HL-60 (cell line): ENCODE measurements around the gene MCCD1.

Experiments
- DNase-seq, 2 experiments: peaks; one replicate each; pipeline ENCODE4 v3.0.0-alpha.2; 2010 to 2020; ENCODE audit warnings: low read depth in 1 of 2, low spot score in 1 of 2
- H3K27ac ChIP-seq: fragments of 250-450 bp; sonication (Bioruptor Pico); replicated peaks from 2 replicates; pipeline ENCODE4 v1.5.1; 2020; ENCODE audit warnings: mild to moderate bottlenecking, moderate library complexity
- H3K27me3 ChIP-seq: fragments of 250-450 bp; sonication (Bioruptor Pico); 2 replicates; pipeline ENCODE4 v1.5.1; 2021; ENCODE audit warnings: mild to moderate bottlenecking, moderate library complexity; ENCODE audit not compliant: insufficient read depth, poor library complexity, severe bottlenecking
- H3K4me3 ChIP-seq: replicated peaks from 2 replicates; pipeline ENCODE4 v1.5.1; 2011; ENCODE audit warnings: mild to moderate bottlenecking, control low read depth, low read length; ENCODE audit not compliant: insufficient read depth
- CTCF ChIP-seq: IDR thresholded peaks from one replicate; pipeline ENCODE4 v1.5.1; 2011; ENCODE audit warnings: low read length, control low read depth, inconsistent platforms; ENCODE audit not compliant: insufficient read depth
- GABPA ChIP-seq: IDR thresholded peaks from 2 replicates; pipeline ENCODE4 v1.6.1; 2012; ENCODE audit warnings: low read depth
- POLR2AphosphoS5 ChIP-seq: IDR thresholded peaks from 2 replicates; pipeline ENCODE4 v1.6.1; 2012; ENCODE audit warnings: low read depth
- REST ChIP-seq: IDR thresholded peaks from 2 replicates; pipeline ENCODE4 v1.6.1; 2012; ENCODE audit warnings: low read depth; ENCODE audit not compliant: insufficient replicate concordance
- SPI1 ChIP-seq: IDR thresholded peaks from 2 replicates; pipeline ENCODE4 v1.6.1; 2012; ENCODE audit warnings: low read depth, mild to moderate bottlenecking, borderline replicate concordance

MCCD1 gene

GRCh38 chr6:31529329-31530150 is 778 bp downstream of the MCCD1 start:
- H3K4me3 ChIP-seq = no peak overlapping the region
- H3K27me3 ChIP-seq = no peaks in the 10 kb centered on the region
- TF ChIP-seq CTCF = no peak
- peak; percentile 77; the same call in 1 of the 2 replicates for TF ChIP-seq POLR2AphosphoS5
- no peak overlapping the region for H3K27ac ChIP-seq
- DNase-seq = no peak

GRCh38 chr6:31530659-31531058 is 1.9 kb downstream of the MCCD1 start:
- H3K27ac ChIP-seq = no peak overlapping the region
- no peaks in the 10 kb centered on the region for H3K27me3 ChIP-seq
- TF ChIP-seq REST (no peak), SPI1 (no peak), CTCF (no peak), POLR2AphosphoS5 (0 out of 2 replicates have a peak, but pooled peaks have one; percentile 15), GABPA (no peak)
- no peak for DNase-seq
- no peak overlapping the region for H3K4me3 ChIP-seq

DNA sequence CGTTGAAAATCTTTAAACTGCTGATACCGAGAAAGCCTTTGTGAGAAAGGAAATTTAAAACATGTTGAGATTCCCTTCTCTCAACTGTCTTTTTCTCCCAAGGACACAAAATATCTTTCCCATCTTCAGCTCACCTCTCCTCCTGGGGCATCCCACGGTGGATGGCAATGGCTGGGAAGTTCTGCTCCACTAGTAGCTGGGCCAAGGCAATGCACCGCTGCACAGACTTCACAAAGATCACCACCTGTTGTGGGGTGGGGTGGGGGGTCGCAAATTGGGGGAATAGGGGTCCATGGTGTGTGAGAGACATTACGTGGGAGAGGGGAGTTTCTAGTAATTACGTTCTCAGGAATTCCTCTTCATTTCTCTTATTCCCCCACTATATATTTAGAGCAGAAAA is 2.4 kb downstream of the MCCD1 start:
- no peak for DNase-seq
- H3K27me3 ChIP-seq = no peaks in the 10 kb centered on the region
- no peak overlapping the region for H3K4me3 ChIP-seq
- TF ChIP-seq REST (no peak), POLR2AphosphoS5 (peak; percentile 18; the same call in 1 of the 2 replicates)
- no peak overlapping the region for H3K27ac ChIP-seq

- no peak overlapping the region for H3K4me3 ChIP-seq
- DNase-seq = no peak
- TF ChIP-seq GABPA = no peak
- TF ChIP-seq CTCF = no peak
- TF ChIP-seq SPI1 = no peak
- peak; percentile 29; the same call in 1 of the 2 replicates for TF ChIP-seq POLR2AphosphoS5
- no peaks in the 10 kb centered on the region for H3K27me3 ChIP-seq
- no peak overlapping the region for H3K27ac ChIP-seq
These were observed 3.2 kb downstream of the MCCD1 start for GRCh38 chr6:31531771-31532643.
